LNCAP (cell line): ENCODE measurements around the gene SMARCD1.

Experiments used
- TF ChIP-seq, protein P1 (sequence below): fragments of 450-650 bp; IDR thresholded peaks from 2 replicates; pipeline ENCODE4 v1.5.1; 2017; ENCODE audit warnings: mild to moderate bottlenecking

The SMARCD1 gene

DNA sequence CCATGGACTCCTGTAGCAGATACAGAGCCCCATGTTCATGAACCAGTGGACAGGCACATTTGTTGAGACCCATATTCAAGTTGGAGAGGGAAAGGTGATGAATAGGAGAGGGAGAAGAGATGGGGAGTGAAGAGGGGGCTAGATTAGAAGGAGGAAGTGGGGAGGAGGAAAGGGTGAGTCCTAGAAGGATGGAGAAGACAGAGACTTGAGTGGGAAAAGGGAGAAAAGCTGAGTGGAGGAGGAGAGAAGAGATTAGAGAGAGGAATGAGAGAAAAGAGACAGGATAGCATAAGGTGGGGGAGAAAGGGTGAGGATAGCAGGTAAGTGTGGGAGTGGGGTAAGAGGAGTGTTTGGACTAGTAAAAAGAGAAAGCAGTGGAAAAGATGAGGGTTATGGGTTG is 32.6 kb upstream of the SMARCD1 start:
- TF ChIP-seq, protein P1, sequence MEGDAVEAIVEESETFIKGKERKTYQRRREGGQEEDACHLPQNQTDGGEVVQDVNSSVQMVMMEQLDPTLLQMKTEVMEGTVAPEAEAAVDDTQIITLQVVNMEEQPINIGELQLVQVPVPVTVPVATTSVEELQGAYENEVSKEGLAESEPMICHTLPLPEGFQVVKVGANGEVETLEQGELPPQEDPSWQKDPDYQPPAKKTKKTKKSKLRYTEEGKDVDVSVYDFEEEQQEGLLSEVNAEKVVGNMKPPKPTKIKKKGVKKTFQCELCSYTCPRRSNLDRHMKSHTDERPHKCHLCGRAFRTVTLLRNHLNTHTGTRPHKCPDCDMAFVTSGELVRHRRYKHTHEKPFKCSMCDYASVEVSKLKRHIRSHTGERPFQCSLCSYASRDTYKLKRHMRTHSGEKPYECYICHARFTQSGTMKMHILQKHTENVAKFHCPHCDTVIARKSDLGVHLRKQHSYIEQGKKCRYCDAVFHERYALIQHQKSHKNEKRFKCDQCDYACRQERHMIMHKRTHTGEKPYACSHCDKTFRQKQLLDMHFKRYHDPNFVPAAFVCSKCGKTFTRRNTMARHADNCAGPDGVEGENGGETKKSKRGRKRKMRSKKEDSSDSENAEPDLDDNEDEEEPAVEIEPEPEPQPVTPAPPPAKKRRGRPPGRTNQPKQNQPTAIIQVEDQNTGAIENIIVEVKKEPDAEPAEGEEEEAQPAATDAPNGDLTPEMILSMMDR, result no peak

DNA sequence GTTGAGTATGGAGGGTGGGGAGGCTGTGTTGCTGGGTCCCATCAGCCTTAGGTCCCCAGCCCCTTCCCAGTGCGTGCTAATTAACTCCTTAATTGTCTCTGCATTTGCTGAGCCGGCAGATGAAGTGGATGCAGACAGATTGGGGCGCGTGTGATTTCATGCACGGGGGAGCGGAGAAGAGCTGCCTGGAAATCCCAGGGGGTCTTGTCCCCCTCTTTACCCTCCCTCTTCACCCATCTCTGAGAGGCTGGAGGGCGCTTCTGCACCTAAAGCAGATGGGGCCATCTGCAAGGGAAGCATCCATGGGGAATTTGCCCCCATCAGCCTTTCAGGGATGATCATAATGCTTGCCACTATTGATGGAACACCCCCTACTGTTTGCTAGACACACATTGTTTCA is 32.2 kb upstream of the SMARCD1 start:
- TF ChIP-seq, protein P1, result no peak

DNA sequence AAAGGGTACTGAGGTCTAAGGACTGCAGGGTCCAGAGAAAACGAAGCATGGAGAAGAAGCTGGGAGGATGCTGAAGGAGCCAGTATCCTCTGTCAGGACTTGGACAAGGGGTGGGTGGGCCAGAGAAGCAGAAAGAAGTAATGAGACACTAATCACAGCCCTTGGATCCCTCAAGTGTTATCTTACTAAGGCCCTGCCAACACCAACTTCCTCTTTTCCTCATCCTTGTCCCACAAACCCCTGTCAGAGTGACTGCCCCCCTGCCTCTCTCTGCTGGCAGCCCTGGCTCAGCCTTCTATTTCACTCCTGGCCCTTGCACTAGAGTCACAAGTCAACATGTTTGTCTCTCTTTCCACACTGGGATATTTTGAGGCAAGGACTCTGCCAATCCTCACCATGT is 31.6 kb upstream of the SMARCD1 start:
- TF ChIP-seq, protein P1, result no peak

GRCh38 chr12:50055831-50056638 is 29.1 kb upstream of the SMARCD1 start:
- TF ChIP-seq, protein P1, result peak; percentile 96

DNA sequence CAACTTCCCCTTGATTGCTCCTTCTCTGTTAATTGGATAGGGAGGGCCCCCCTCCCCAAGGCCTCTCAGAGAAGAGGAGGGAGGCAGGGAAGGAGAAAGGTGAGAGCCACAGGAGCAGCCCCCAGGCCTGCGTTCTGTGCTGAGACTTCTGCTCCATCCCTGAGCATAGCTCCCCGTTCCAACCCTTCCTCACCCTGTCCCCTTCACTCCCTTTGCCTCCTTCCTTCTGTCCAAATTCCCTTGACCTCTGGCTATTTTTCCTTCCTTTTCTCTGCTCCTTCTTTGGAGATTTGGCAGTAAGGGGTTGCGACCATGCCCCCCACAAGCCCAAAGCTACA is 28.5 kb upstream of the SMARCD1 start:
- TF ChIP-seq, protein P1, result no peak

GRCh38 chr12:50057000-50057841 is 27.9 kb upstream of the SMARCD1 start, which contains the start of gene ASIC1:
Gene ASIC1 (plus strand): TSS chr12:50057596. CDS start chr12:50058767, 1,171 bp downstream.
- TF ChIP-seq, protein P1, result no peak

DNA sequence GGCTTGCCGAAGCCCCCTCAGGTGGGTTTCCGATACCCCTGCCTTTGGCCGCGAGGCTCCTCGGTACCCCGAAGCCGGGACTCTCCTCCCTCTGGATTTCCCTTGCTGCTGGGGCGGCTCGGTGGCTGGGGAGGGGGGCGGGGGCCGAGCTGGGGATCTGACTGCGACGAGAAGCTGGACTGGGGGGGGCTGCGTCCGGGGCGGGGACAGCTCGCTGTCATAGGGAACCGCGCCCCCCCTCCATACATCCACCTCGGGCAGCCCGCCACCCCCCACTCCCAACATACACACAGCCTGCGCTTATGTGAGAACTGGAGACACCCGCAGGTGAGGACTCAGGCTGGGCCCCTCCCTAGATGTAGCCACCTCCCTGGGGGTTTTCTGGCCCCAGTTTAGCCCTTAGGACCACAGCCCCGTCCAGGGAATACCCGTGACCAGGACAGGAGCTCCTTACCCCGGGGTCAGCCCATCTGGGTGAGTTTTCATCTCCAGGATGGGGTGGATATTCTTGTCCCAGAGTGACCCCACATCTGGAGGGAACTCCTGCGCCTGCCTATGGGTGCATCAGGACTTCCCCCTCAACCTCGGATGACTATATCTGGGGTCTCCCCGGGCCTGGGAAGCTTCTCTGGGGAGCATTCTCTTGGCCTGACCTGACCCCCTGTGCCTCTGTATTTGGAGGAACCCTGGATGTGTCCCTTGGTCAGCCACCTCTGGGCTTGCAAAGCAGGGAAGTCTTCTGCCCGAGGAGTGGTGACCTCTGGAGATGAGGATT is 27.1 kb upstream of the SMARCD1 start:
- TF ChIP-seq, protein P1, result no peak
